ENCODE data around the gene MEX3D.

MEX3D gene

DNA sequence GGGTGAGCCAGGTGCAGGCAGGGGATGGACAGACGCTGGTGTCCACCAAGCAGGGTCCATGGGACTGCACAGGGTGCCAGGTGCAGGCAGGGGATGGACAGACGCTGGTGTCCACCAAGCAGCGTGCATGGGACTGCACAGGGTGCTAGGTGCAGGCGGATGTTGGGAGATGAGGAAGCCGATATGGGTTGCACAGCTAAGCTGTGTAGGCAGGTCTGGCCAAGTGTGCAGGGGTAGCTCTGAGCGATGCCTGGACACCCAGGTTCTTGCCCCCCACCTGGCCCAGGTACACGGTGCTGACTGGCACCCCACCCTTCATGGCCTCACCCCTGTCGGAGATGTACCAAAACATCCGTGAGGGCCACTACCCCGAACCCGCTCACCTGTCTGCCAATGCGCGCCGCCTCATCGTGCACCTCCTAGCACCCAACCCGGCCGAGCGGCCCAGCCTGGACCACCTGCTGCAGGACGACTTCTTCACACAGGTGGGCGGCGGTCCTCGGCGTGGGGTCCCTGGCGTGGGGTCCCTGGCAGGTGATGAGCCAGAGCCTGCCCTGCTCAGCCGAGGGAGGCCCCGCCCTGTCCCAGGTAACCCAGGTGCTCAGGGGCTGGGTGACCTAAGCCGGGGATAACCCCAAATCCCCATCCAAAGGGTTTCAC is 40.3 kb downstream of the MEX3D start:
- H3K9ac ChIP-seq (ENCODE audit: low read depth, low read length): no peak overlapping the region
- TF ChIP-seq, protein P1, sequence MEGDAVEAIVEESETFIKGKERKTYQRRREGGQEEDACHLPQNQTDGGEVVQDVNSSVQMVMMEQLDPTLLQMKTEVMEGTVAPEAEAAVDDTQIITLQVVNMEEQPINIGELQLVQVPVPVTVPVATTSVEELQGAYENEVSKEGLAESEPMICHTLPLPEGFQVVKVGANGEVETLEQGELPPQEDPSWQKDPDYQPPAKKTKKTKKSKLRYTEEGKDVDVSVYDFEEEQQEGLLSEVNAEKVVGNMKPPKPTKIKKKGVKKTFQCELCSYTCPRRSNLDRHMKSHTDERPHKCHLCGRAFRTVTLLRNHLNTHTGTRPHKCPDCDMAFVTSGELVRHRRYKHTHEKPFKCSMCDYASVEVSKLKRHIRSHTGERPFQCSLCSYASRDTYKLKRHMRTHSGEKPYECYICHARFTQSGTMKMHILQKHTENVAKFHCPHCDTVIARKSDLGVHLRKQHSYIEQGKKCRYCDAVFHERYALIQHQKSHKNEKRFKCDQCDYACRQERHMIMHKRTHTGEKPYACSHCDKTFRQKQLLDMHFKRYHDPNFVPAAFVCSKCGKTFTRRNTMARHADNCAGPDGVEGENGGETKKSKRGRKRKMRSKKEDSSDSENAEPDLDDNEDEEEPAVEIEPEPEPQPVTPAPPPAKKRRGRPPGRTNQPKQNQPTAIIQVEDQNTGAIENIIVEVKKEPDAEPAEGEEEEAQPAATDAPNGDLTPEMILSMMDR (IDR thresholded peaks at IDR 0.05; ENCODE audit: borderline replicate concordance, extremely low read depth, low read length, poor library complexity, severe bottlenecking): no peak
- TF ChIP-seq EZH2 (IDR thresholded peaks at IDR 0.05; ENCODE audit: borderline replicate concordance, low read depth, low read length, severe bottlenecking): no peak
- H3K36me3 ChIP-seq (ENCODE audit: insufficient read depth, low read length): no peaks in the 10 kb centered on the region
- H3K27ac ChIP-seq (ENCODE audit: low read length): no peak overlapping the region
- no peaks in the 10 kb centered on the region for H3K27me3 ChIP-seq (ENCODE audit: insufficient read depth, low read length, poor library complexity)
- no peak overlapping the region for H3K4me2 ChIP-seq (ENCODE audit: insufficient read depth, low read length)
- H3K9me3 ChIP-seq (ENCODE audit: insufficient read depth, low read length, severe bottlenecking): no peaks in the 10 kb centered on the region
- DNase-seq (no peak), ATAC-seq (ENCODE audit: insufficient read depth, low read depth) (no peak)
- H4K20me1 ChIP-seq (ENCODE audit: insufficient read depth, low read length): no peaks in the 10 kb centered on the region
- H3K4me1 ChIP-seq (ENCODE audit: insufficient read depth, low read length): no peaks in the 10 kb centered on the region
- no peak overlapping the region for H2AFZ ChIP-seq (ENCODE audit: low read depth, low read length)
- no peak overlapping the region for H3K4me3 ChIP-seq (ENCODE audit: low read depth in 1 of 2, low read length in 2 of 2)
- H3K79me2 ChIP-seq (ENCODE audit: insufficient read depth, low read length): no peaks in the 10 kb centered on the region

GRCh38 chr19:1526979-1527649 is 41.0 kb downstream of the MEX3D start:
- no peaks in the 10 kb centered on the region for H4K20me1 ChIP-seq (ENCODE audit: insufficient read depth, low read length)
- no peak for DNase-seq
- no peaks in the 10 kb centered on the region for H3K79me2 ChIP-seq (ENCODE audit: insufficient read depth, low read length)
- H3K36me3 ChIP-seq (ENCODE audit: insufficient read depth, low read length): no peaks in the 10 kb centered on the region
- H2AFZ ChIP-seq (ENCODE audit: low read depth, low read length): no peak overlapping the region
- no peak overlapping the region for H3K4me2 ChIP-seq (ENCODE audit: insufficient read depth, low read length)
- H3K4me3 ChIP-seq (ENCODE audit: low read depth in 1 of 2, low read length in 2 of 2): no peak overlapping the region
- no peaks in the 10 kb centered on the region for H3K4me1 ChIP-seq (ENCODE audit: insufficient read depth, low read length)
- ATAC-seq (ENCODE audit: insufficient read depth, low read depth): no peak
- TF ChIP-seq EZH2 (IDR thresholded peaks at IDR 0.05; ENCODE audit: borderline replicate concordance, low read depth, low read length, severe bottlenecking): no peak
- TF ChIP-seq, protein P1 (IDR thresholded peaks at IDR 0.05; ENCODE audit: borderline replicate concordance, extremely low read depth, low read length, poor library complexity, severe bottlenecking): no peak
- no peaks in the 10 kb centered on the region for H3K9me3 ChIP-seq (ENCODE audit: insufficient read depth, low read length, severe bottlenecking)
- H3K27me3 ChIP-seq (ENCODE audit: insufficient read depth, low read length, poor library complexity): no peaks in the 10 kb centered on the region
- H3K9ac ChIP-seq (ENCODE audit: low read depth, low read length): no peak overlapping the region
- no peak overlapping the region for H3K27ac ChIP-seq (ENCODE audit: low read length)

DNA sequence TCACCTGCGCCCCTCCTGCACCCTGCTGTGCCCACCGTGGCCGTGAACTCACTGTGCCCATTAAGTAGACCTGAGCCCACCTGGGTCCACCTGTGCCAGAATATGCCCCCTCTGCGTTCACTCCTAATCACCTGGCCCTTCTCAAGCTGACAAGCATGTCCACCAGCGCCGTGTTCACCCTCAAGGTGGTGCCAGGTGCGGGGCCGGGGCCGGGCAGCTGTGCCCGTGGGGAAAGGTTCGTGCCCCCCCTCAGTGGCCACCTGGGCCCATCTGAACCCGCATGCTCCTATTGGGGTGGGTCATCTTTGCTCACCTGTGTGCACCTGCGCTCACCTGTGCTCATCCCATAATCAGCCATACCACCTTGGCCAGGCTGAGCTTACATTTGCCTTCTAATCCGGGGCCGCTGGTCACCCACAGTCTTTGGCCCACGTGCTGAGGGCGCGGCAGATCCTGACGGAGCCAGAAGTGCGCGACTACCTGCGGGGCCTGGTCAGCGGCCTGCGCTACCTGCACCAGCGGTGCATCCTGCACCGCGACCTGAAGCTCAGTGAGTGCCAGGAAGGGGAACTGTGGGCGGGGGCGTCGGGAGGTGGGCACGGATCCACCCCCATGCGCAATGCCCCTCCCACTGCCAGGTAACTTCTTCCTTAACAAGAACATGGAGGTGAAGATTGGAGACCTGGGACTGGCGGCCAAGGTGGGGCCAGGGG is 41.9 kb downstream of the MEX3D start:
- Histone ChIP-seq H3K4me3 (ENCODE audit: low read depth in 1 of 2, low read length in 2 of 2) (no peak overlapping the region), H3K9me3 (ENCODE audit: insufficient read depth, low read length, severe bottlenecking) (no peaks in the 10 kb centered on the region), H3K4me2 (ENCODE audit: insufficient read depth, low read length) (no peak overlapping the region), H3K9ac (ENCODE audit: low read depth, low read length) (no peak overlapping the region), H4K20me1 (ENCODE audit: insufficient read depth, low read length) (no peaks in the 10 kb centered on the region), H3K79me2 (ENCODE audit: insufficient read depth, low read length) (no peaks in the 10 kb centered on the region), H3K4me1 (ENCODE audit: insufficient read depth, low read length) (no peaks in the 10 kb centered on the region), H3K27ac (ENCODE audit: low read length) (no peak overlapping the region), H3K36me3 (ENCODE audit: insufficient read depth, low read length) (no peaks in the 10 kb centered on the region), H2AFZ (ENCODE audit: low read depth, low read length) (no peak overlapping the region), H3K27me3 (ENCODE audit: insufficient read depth, low read length, poor library complexity) (no peaks in the 10 kb centered on the region)
- TF ChIP-seq EZH2 (IDR thresholded peaks at IDR 0.05; ENCODE audit: borderline replicate concordance, low read depth, low read length, severe bottlenecking): no peak
- TF ChIP-seq, protein P1 (IDR thresholded peaks at IDR 0.05; ENCODE audit: borderline replicate concordance, extremely low read depth, low read length, poor library complexity, severe bottlenecking): no peak
- no peak for DNase-seq
- ATAC-seq (ENCODE audit: insufficient read depth, low read depth): no peak
